GM12875 (cell line): Measurements from ENCODE around the gene CYP2C19.

Experiments
- H3K4me3 ChIP-seq: one replicate; pipeline ENCODE4 v1.5.1; 2011; ENCODE audit warnings: low read depth, low read length, control low read depth
- TF ChIP-seq, protein P1 (sequence below): IDR thresholded peaks from 2 replicates; pipeline ENCODE4 v1.5.1; 2011; ENCODE audit warnings: low read depth, mild to moderate bottlenecking, control low read depth, inconsistent platforms, low read length, moderate library complexity, borderline replicate concordance; ENCODE audit not compliant: insufficient read depth

CYP2C19 gene

DNA sequence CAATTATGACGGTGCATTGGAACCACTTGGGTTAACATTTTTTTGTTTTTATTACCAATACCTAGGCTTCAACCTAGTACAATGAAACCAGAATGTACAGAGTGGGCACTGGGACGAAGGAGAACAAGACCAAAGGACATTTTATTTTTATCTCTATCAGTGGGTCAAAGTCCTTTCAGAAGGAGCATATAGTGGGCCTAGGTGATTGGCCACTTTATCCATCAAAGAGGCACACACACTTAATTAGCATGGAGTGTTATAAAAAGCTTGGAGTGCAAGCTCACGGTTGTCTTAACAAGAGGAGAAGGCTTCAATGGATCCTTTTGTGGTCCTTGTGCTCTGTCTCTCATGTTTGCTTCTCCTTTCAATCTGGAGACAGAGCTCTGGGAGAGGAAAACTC, at the start of gene CYP2C19:
Gene CYP2C19, plus strand, starts transcription at position 289 of the 400 bp plus-strand sequence. Its CDS starts 25 bp downstream, at position 314.
- TF ChIP-seq, protein P1, sequence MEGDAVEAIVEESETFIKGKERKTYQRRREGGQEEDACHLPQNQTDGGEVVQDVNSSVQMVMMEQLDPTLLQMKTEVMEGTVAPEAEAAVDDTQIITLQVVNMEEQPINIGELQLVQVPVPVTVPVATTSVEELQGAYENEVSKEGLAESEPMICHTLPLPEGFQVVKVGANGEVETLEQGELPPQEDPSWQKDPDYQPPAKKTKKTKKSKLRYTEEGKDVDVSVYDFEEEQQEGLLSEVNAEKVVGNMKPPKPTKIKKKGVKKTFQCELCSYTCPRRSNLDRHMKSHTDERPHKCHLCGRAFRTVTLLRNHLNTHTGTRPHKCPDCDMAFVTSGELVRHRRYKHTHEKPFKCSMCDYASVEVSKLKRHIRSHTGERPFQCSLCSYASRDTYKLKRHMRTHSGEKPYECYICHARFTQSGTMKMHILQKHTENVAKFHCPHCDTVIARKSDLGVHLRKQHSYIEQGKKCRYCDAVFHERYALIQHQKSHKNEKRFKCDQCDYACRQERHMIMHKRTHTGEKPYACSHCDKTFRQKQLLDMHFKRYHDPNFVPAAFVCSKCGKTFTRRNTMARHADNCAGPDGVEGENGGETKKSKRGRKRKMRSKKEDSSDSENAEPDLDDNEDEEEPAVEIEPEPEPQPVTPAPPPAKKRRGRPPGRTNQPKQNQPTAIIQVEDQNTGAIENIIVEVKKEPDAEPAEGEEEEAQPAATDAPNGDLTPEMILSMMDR: no peak

DNA sequence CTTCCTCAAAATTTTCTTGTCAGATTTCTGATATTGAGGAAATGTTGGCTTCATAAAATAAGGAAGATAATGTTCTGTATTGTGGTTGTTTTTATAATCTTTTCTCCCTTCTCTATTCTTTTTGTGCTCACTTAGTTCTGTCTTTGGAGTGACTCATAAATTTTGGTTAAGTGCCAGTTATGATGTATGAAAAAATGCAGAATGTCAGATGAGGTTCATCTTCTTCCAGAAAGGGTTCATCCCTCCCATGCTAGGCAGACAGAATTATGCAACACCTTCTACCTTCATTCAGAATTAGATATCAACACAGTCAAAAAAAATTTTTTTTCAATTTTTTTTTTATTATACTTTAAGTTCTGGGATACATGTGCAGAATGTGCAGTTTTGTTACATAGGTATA, 36.6 kb upstream of the CYP2C19 start:
- H3K4me3 ChIP-seq: no peak overlapping the region
- TF ChIP-seq, protein P1: no peak

More for the DNA sequence above, at the start of gene CYP2C19:
- no peak within 1 kb of the TSS for H3K4me3 ChIP-seq

GRCh38 chr10:94735197-94735596, 27.3 kb upstream of the CYP2C19 start:
- no peak overlapping the region for H3K4me3 ChIP-seq
- TF ChIP-seq, protein P1: no peak

GRCh38 chr10:94738588-94738987, 23.9 kb upstream of the CYP2C19 start:
- TF ChIP-seq, protein P1: no peak
- no peak overlapping the region for H3K4me3 ChIP-seq

DNA sequence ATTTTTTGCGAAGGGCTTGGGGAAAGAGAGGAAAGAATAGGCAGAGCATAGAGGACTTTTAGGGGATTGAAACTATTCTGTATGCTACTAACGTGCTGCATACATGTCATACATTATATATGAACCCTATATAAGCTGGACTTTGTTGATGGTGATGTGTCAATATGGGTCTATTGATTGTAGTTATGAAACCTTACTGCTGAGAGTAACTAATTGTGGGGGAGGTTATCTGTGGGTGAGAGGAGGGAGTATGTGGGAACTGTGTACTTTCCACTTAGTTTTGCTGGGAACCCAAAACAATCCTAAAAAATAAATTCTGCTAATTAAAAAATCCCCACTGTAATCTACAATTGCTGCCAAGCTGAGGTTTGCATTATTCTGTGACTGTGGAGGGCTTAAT, 15.3 kb upstream of the CYP2C19 start:
- H3K4me3 ChIP-seq: no peak overlapping the region
- TF ChIP-seq, protein P1: no peak

DNA sequence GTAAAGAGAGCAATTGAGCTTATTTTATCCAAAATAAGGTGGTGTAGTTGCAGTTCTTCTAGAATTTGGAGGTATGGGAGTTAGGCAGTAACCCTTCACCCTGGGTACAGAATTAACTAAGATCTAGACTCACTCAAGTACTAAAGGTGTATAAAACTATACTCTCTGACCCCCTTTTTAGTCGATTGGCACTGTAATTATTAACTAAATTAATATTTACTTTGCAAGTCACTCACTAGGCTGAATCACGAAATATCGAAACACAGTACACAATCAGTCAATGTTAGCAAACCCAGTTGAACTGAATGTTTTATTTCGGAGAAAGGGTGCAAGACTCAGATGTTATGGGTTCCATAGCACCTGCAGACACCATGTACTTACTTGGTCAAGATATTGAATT, 14.6 kb upstream of the CYP2C19 start:
- H3K4me3 ChIP-seq: no peak overlapping the region
- TF ChIP-seq, protein P1: no peak

DNA sequence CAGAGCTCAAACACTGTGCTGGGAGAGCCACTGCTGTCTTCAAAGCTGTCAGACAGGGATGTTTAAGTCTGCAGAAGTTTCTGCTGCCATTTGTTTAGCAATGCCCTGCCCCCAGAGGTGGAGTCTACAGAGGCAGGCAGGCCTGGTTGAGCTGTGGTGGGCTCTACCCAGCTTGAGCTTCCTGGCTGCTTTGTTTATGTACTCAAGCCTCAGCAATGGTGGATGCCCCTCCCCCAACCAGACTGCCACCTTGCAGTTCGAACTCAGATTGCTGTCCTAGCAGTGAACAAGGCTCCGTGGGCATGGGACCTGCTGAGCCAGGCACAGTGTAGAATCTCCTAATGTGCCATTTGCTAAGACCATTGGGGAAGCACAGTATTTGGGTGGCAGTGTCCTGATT, 4.6 kb upstream of the CYP2C19 start:
- TF ChIP-seq, protein P1: no peak
- H3K4me3 ChIP-seq: no peak overlapping the region
